ENCODE measurements around the gene COL10A1. TPM values are rescaled to one million over a fixed set of nuclear protein-coding genes. Genes with fewer than 3 reads are reported as not detected.

COL10A1 gene
- total RNA-seq, 2 donors from 2014 or later = 0.14 TPM; not detected in 1

GRCh38 chr6:116133453-116133852 is 7.5 kb upstream of the COL10A1 start:
- DNase-seq (ENCODE audit: low spot score) = no peak
- intact Hi-C loops (cut with DNase I) = no loop called here

GRCh38 chr6:116127771-116128493 is 2.0 kb upstream of the COL10A1 start:
- no peak for DNase-seq (ENCODE audit: low spot score)
- intact Hi-C loops (cut with DNase I) = no loop called here

- intact Hi-C loops (cut with DNase I) = no loop called here
- DNase-seq (ENCODE audit: low spot score) = no peak
Measured at GRCh38 chr6:116120430-116120829, 5.5 kb downstream of the COL10A1 start.

GRCh38 chr6:116118608-116119007 is 7.3 kb downstream of the COL10A1 start:
- intact Hi-C loops (cut with DNase I) = no loop called here
- DNase-seq (ENCODE audit: low spot score) = no peak

- no peak for DNase-seq (ENCODE audit: low spot score)
- intact Hi-C loops (cut with DNase I) = no loop called here
Measured at GRCh38 chr6:116115781-116116180, 10.2 kb downstream of the COL10A1 start.

GRCh38 chr6:116113386-116113785 is 12.5 kb downstream of the COL10A1 start:
- intact Hi-C loops (cut with DNase I) = no loop called here
- DNase-seq (ENCODE audit: low spot score) = no peak

GRCh38 chr6:116111552-116112528 is 14.1 kb downstream of the COL10A1 start:
- intact Hi-C loops (cut with DNase I) = no loop called here
- no peak for DNase-seq (ENCODE audit: low spot score)

- intact Hi-C loops (cut with DNase I) = no loop called here
- DNase-seq (ENCODE audit: low spot score) = no peak
Measured at GRCh38 chr6:116108836-116109235, 17.1 kb downstream of the COL10A1 start.

GRCh38 chr6:116106146-116106545 is 19.8 kb downstream of the COL10A1 start:
- intact Hi-C loops (cut with DNase I) = no loop called here

GRCh38 chr6:116105247-116105646 is 20.7 kb downstream of the COL10A1 start:
- intact Hi-C loops (cut with DNase I) = no loop called here

More at GRCh38 chr6:116106146-116106545, 19.8 kb downstream of the COL10A1 start:
- DNase-seq (ENCODE audit: low spot score) = no peak

GRCh38 chr6:116104636-116105035 is 21.3 kb downstream of the COL10A1 start:
- DNase-seq (ENCODE audit: low spot score) = no peak
- intact Hi-C loops (cut with DNase I) = no loop called here

More at GRCh38 chr6:116105247-116105646, 20.7 kb downstream of the COL10A1 start:
- no peak for DNase-seq (ENCODE audit: low spot score)

GRCh38 chr6:116102873-116103272 is 23.1 kb downstream of the COL10A1 start:
- DNase-seq (ENCODE audit: low spot score) = no peak
- intact Hi-C loops (cut with DNase I) = no loop called here

GRCh38 chr6:116101790-116102189 is 24.1 kb downstream of the COL10A1 start:
- intact Hi-C loops (cut with DNase I) = loop anchor here in 1 of 2 donors (2.0 kb wide), 1 partner anchor 93 kb away; no protein-coding TSS in a partner anchor
- DNase-seq (ENCODE audit: low spot score) = no peak

- intact Hi-C loops (cut with DNase I) = loop anchor here in 1 of 2 donors (2.0 kb wide), 1 partner anchor 93 kb away; no protein-coding TSS in a partner anchor
- no peak for DNase-seq (ENCODE audit: low spot score)
Measured at GRCh38 chr6:116101302-116101718, 24.6 kb downstream of the COL10A1 start.

GRCh38 chr6:116100419-116101301 is 25.3 kb downstream of the COL10A1 start, which contains the start of gene NT5DC1:
Gene NT5DC1, plus strand, starts transcription at chr6:116100853. Its CDS starts 78 bp downstream, at chr6:116100931.
- intact Hi-C loops (cut with DNase I) = loop anchor here in 1 of 2 donors (2.0 kb wide), 1 partner anchor 92 kb away; no protein-coding TSS in a partner anchor
- peak; percentile 92 for DNase-seq (ENCODE audit: low spot score)

- intact Hi-C loops (cut with DNase I) = no loop called here
- DNase-seq (ENCODE audit: low spot score) = no peak
Measured at GRCh38 chr6:116099036-116099435, 26.9 kb downstream of the COL10A1 start.

GRCh38 chr6:116096979-116097816 is 28.7 kb downstream of the COL10A1 start:
- intact Hi-C loops (cut with DNase I) = no loop called here
- DNase-seq (ENCODE audit: low spot score) = no peak
